ENCODE results near the gene MGST1. TPM values are rescaled to one million over a fixed set of nuclear protein-coding genes. Genes with fewer than 3 reads are reported as not detected.
"Not testable (repeated sequence)": the region's sequence is repeated elsewhere in the genome, so short reads cannot be mapped to it uniquely, and the experiment has no call there.

The MGST1 gene
- total RNA-seq, 3 donors from 2014 or later (not counting 1 experiment from before 2014, with no cell fraction given) = 0.40 to 4.3 (median 0.63) TPM

DNA sequence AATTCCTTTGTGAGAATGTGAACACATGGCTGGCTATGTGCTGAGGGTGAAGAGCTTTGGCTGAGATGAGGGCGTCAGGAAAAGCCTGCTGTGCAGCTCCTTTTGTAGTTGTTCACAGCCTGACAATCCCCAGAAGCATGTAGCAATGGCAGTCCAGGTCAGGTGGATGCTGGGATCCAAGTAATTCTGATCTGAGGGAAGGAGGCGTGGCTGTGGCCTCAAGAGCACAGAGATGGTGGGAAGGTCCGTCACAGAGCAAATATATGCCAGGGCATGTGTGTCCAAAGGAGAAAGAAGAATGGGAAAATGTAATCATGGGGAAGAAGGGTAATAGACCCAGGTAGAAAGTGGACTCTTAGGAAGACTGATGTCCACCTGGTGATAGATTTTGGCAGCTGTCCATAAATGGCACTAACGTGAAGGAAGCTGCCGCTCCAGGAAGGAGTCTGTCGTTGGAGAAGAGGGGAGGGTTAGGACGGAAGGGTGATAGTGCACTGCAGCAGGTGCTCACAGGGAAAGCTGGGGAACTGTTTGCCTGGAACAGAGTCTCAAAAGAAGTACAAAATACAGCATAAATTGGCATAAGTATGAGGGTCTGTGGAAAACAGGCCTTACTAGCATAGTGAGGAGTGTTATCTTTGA lies 13.8 kb downstream of the MGST1 start:
- TF ChIP-seq, protein P1, sequence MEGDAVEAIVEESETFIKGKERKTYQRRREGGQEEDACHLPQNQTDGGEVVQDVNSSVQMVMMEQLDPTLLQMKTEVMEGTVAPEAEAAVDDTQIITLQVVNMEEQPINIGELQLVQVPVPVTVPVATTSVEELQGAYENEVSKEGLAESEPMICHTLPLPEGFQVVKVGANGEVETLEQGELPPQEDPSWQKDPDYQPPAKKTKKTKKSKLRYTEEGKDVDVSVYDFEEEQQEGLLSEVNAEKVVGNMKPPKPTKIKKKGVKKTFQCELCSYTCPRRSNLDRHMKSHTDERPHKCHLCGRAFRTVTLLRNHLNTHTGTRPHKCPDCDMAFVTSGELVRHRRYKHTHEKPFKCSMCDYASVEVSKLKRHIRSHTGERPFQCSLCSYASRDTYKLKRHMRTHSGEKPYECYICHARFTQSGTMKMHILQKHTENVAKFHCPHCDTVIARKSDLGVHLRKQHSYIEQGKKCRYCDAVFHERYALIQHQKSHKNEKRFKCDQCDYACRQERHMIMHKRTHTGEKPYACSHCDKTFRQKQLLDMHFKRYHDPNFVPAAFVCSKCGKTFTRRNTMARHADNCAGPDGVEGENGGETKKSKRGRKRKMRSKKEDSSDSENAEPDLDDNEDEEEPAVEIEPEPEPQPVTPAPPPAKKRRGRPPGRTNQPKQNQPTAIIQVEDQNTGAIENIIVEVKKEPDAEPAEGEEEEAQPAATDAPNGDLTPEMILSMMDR (IDR thresholded peaks at IDR 0.05) = no peak
- H3K27ac Mint-ChIP-seq = no peak overlapping the region
- H3K27me3 ChIP-seq (ENCODE audit: control insufficient read depth, insufficient read depth, low read length) = no peaks in the 10 kb centered on the region
- no peak overlapping the region for H3K27ac ChIP-seq (ENCODE audit: low read length)
- peaks cover 6 to 7% of the 10 kb centered on the region in 2 donors for H3K9me3 Mint-ChIP-seq
- ATAC-seq (no peak), DNase-seq (no peak)
- H3K4me1 Mint-ChIP-seq = no peaks in the 10 kb centered on the region
- H3K36me3 Mint-ChIP-seq = no peaks in the 10 kb centered on the region
- H3K4me3 Mint-ChIP-seq = no peak overlapping the region
- no peaks in the 10 kb centered on the region for H3K36me3 ChIP-seq (ENCODE audit: control insufficient read depth, insufficient read depth, low read length)
- 77% methylated on average over 7 of the region's 7 CpGs for WGBS (ENCODE audit: insufficient coverage)
- H3K4me3 ChIP-seq (ENCODE audit: low read length) = no peak overlapping the region
- H3K27me3 Mint-ChIP-seq (ENCODE audit: low read depth in 2 of 2) = no peaks in the 10 kb centered on the region
- intact Hi-C loops (cut with micrococcal nuclease) = no loop called here
- H3K4me1 ChIP-seq (ENCODE audit: control insufficient read depth, insufficient read depth, low read length) = no peaks in the 10 kb centered on the region
- no peaks in the 10 kb centered on the region for H3K9me3 ChIP-seq (ENCODE audit: control insufficient read depth, insufficient read depth, low read length)

DNA sequence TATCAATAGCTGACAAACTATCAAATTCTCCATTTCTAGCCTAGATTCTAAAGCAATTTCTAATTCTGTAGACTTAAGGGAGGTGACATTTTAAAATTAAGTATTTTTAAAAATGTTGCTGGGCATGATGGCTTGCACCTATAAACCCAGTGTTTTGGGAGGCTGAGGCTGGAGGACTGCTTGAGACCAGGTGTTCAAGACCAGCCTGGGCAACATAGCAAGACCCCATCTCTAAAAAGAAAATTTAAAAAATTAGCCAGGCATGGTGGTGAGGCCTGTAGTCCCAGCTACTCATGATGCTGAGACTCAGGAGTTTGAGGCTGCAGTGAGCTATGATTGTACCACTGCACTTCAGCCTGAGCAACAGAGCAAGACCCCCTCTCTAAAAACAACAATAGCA lies 15.1 kb downstream of the MGST1 start:
- no peaks in the 10 kb centered on the region for H3K36me3 ChIP-seq (ENCODE audit: control insufficient read depth, insufficient read depth, low read length)
- ATAC-seq (no peak), DNase-seq (no peak)
- TF ChIP-seq, protein P1 (IDR thresholded peaks at IDR 0.05) = no peak
- intact Hi-C loops (cut with micrococcal nuclease) = no loop called here
- no peak overlapping the region for H3K27ac ChIP-seq (ENCODE audit: low read length)
- no peaks in the 10 kb centered on the region for H3K4me1 ChIP-seq (ENCODE audit: control insufficient read depth, insufficient read depth, low read length)
- H3K9me3 ChIP-seq (ENCODE audit: control insufficient read depth, insufficient read depth, low read length) = no peaks in the 10 kb centered on the region
- no peaks in the 10 kb centered on the region for H3K4me1 Mint-ChIP-seq
- no peaks in the 10 kb centered on the region for H3K27me3 ChIP-seq (ENCODE audit: control insufficient read depth, insufficient read depth, low read length)
- H3K36me3 Mint-ChIP-seq = no peaks in the 10 kb centered on the region
- no peak overlapping the region for H3K4me3 Mint-ChIP-seq
- H3K27me3 Mint-ChIP-seq (ENCODE audit: low read depth in 2 of 2) = no peaks in the 10 kb centered on the region
- no peak overlapping the region for H3K4me3 ChIP-seq (ENCODE audit: low read length)
- H3K9me3 Mint-ChIP-seq = peaks cover 4 to 6% of the 10 kb centered on the region in 2 donors
- no peak overlapping the region for H3K27ac Mint-ChIP-seq

DNA sequence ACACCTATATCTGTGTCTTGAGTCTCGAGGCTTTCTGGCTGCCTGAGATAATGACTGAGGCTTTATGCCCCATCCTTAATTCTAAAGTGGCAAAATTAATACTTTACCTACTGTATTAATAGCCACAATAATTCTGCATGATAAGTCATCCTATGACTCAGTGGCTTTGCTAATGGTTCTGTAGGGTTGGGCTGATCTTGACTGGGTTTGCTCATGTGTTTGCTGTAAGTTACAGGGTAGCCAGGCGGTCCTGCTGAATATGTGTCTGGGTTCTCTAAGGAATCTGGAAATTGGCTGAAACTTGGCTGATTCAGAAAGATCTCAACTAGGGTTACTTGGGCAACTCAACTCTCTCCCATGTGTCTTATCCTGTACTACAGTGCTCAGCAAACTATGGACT lies 21.7 kb downstream of the MGST1 start:
- H3K27ac Mint-ChIP-seq = no peak overlapping the region
- no peak overlapping the region for H3K4me3 ChIP-seq (ENCODE audit: low read length)
- H3K27me3 Mint-ChIP-seq (ENCODE audit: low read depth in 2 of 2) = no peaks in the 10 kb centered on the region
- H3K36me3 Mint-ChIP-seq = no peaks in the 10 kb centered on the region
- H3K4me1 ChIP-seq (ENCODE audit: control insufficient read depth, insufficient read depth, low read length) = no peaks in the 10 kb centered on the region
- ATAC-seq (no peak), DNase-seq (no peak)
- no peaks in the 10 kb centered on the region for H3K4me1 Mint-ChIP-seq
- TF ChIP-seq, protein P1 (IDR thresholded peaks at IDR 0.05) = no peak
- no peak overlapping the region for H3K4me3 Mint-ChIP-seq
- 73% methylated on average over 2 of the region's 2 CpGs for WGBS (ENCODE audit: insufficient coverage)
- H3K9me3 Mint-ChIP-seq = peaks cover 0 to 6% of the 10 kb centered on the region in 2 donors
- no peak overlapping the region for H3K27ac ChIP-seq (ENCODE audit: low read length)
- intact Hi-C loops (cut with micrococcal nuclease) = no loop called here
- no peaks in the 10 kb centered on the region for H3K9me3 ChIP-seq (ENCODE audit: control insufficient read depth, insufficient read depth, low read length)
- H3K36me3 ChIP-seq (ENCODE audit: control insufficient read depth, insufficient read depth, low read length) = no peaks in the 10 kb centered on the region
- no peaks in the 10 kb centered on the region for H3K27me3 ChIP-seq (ENCODE audit: control insufficient read depth, insufficient read depth, low read length)

DNA sequence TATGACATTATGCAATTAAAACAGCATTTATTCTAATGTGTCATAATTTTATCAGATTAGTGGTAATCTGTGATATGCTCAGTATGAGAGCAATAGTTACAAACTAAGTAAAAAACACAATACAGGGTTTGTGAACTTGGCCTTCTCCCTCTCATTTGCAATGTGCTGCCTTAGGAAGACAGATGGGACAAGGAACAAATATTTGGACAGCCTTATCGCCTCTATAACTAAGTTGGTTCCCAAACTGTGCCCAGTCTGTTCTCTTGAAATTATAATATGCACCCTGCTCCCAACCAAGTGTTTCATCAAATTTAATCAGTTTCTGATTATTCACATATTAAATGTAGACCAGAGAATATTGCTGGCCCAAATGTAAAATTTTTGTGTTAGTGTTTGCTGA lies 22.7 kb downstream of the MGST1 start:
- no peak for DNase-seq
- no peaks in the 10 kb centered on the region for H3K36me3 Mint-ChIP-seq
- peaks cover 0 to 6% of the 10 kb centered on the region in 2 donors for H3K9me3 Mint-ChIP-seq
- no peaks in the 10 kb centered on the region for H3K27me3 Mint-ChIP-seq (ENCODE audit: low read depth in 2 of 2)
- H3K27ac ChIP-seq (ENCODE audit: low read length) = no peak overlapping the region
- H3K27ac Mint-ChIP-seq = no peak overlapping the region
- no peaks in the 10 kb centered on the region for H3K36me3 ChIP-seq (ENCODE audit: control insufficient read depth, insufficient read depth, low read length)
- intact Hi-C loops (cut with micrococcal nuclease) = no loop called here
- WGBS (ENCODE audit: insufficient coverage) = 100% methylated on average over 1 of the region's 1 CpG
- H3K9me3 ChIP-seq (ENCODE audit: control insufficient read depth, insufficient read depth, low read length) = no peaks in the 10 kb centered on the region
- no peak overlapping the region for H3K4me3 Mint-ChIP-seq
- no peaks in the 10 kb centered on the region for H3K4me1 ChIP-seq (ENCODE audit: control insufficient read depth, insufficient read depth, low read length)
- no peaks in the 10 kb centered on the region for H3K4me1 Mint-ChIP-seq
- ATAC-seq = no peak
- TF ChIP-seq, protein P1 (IDR thresholded peaks at IDR 0.05) = no peak
- H3K4me3 ChIP-seq (ENCODE audit: low read length) = no peak overlapping the region
- H3K27me3 ChIP-seq (ENCODE audit: control insufficient read depth, insufficient read depth, low read length) = no peaks in the 10 kb centered on the region

DNA sequence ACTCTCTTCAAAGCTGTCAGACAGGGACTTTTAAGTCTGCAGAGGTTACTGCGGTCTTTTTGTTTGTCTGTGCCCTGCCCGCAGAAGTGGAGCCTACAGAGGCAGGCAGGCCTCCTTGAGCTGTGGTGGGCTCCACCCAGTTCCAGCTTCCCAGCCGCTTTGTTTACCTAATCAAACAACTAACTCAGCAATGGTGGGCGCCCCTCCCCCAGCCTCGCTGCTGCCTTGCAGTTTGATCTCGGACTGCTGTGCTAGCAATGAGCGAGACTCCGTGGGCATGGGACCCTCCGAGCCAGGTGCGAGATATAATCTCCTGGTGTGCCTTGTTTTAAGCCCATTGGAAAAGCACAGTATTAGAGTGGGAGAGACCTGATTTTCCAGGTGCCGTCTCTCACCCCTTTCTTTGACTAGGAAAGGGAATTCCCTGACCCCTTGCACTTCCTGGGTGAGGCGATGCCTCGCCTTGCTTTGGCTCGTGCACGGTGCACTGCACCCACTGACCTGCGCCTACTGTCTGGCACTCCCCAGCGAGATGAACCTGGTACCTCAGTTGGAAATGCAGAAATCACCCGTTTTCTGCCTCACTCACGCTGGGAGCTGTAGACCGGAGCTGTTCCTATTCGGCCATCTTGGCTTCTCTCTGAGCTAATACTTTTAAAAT lies 35.3 kb downstream of the MGST1 start:
- 90% methylated on average over 20 of the region's 21 CpGs for WGBS (ENCODE audit: insufficient coverage)

More for the DNA sequence above, 35.3 kb downstream of the MGST1 start:
- H3K27me3 ChIP-seq (ENCODE audit: control insufficient read depth, insufficient read depth, low read length); H3K4me3 ChIP-seq (ENCODE audit: low read length); ATAC-seq; H3K27ac ChIP-seq (ENCODE audit: low read length); H3K27me3 Mint-ChIP-seq (ENCODE audit: low read depth in 2 of 2); DNase-seq; H3K36me3 ChIP-seq (ENCODE audit: control insufficient read depth, insufficient read depth, low read length); H3K4me1 ChIP-seq (ENCODE audit: control insufficient read depth, insufficient read depth, low read length); H3K4me3 Mint-ChIP-seq; intact Hi-C loops (cut with micrococcal nuclease); H3K36me3 Mint-ChIP-seq; H3K9me3 ChIP-seq (ENCODE audit: control insufficient read depth, insufficient read depth, low read length); H3K4me1 Mint-ChIP-seq; H3K27ac Mint-ChIP-seq: not testable (repeated sequence)
- peaks cover 11 to 21% of the 10 kb centered on the region in 2 donors for H3K9me3 Mint-ChIP-seq

All from natural killer cell (primary cell).